K562 (cell line): ENCODE data around the gene CHMP2A. TPM values are rescaled to one million over a fixed set of nuclear protein-coding genes. Genes with fewer than 3 reads are reported as not detected.
A peak's percentile ranks its signal among the peaks of the same experiment; 100 is the strongest.

Source experiments
- ATAC-seq: fragments of 200-7000 bp; cut with Tn5 transposase; 3 replicates; pipeline ENCODE4 v1.9.1; 2020; ENCODE audit warnings: moderate library complexity
- BruUV-seq: library from RNA; stranded (reverse); fragments of 400-500 nt; replicated peaks from 2 replicates; lab custom pipeline; 2021; lab: Mats Ljungman, UMichigan
- CTCF ChIA-PET: fragments of 300-600 bp; formaldehyde crosslinking; extraction: SDS; loops from one replicate; lab custom pipeline; 2021; ENCODE audit warnings: low intra/inter-chr PET ratio; lab: Yijun Ruan, JAX
- POLR2A ChIA-PET: fragments of 300-600, 350-650 bp; sonication (Branson Sonifier 250); formaldehyde crosslinking; extraction: SDS; loops from one replicate; lab custom pipeline; 2021; ENCODE audit warnings: antibody characterized with exemption, inconsistent platforms; lab: Yijun Ruan, JAX
- DNase-seq, 4 experiments: peaks; one replicate each; pipeline versions ENCODE4 v3.0.0 to v3.0.0-alpha.2; 2011 to 2018; ENCODE audit warnings: low spot score in 3 of 4, mixed read lengths in 3 of 4; ENCODE audit errors: extremely low read depth in 1 of 4
- FAIRE-seq: peaks from 2 replicates; lab custom pipeline; 2011; peaks lifted over from hg19 to GRCh38; lab: Jason Lieb, UNC
- H2AFZ ChIP-seq: 2 replicates; pipeline ENCODE4 v1.6.0; 2011; ENCODE audit warnings: low read depth, low read length, control low read depth, inconsistent platforms
- H3K27ac ChIP-seq: fragments of 200-600 bp; 3 replicates; pipeline ENCODE4 v1.8.0; 2011; ENCODE audit warnings: low read depth, mild to moderate bottlenecking, control low read depth, inconsistent platforms, low read length, moderate library complexity, mixed read lengths; ENCODE audit errors: extremely low read depth
- H3K27me3 ChIP-seq, 2 experiments: fragments of 300-600 bp in 1 of 2; 2 replicates in 1 of 2; 3 replicates in 1 of 2; pipeline versions ENCODE4 v1.6.0 to v1.8.0; 2011; ENCODE audit warnings: inconsistent platforms in 2 of 2, low read length in 2 of 2, mild to moderate bottlenecking in 1 of 2, mixed read lengths in 1 of 2, moderate library complexity in 1 of 2; ENCODE audit not compliant: control insufficient read depth in 2 of 2, insufficient read depth in 2 of 2
- H3K36me3 ChIP-seq: fragments of 300-600 bp; 3 replicates; pipeline ENCODE4 v1.8.0; 2011; ENCODE audit warnings: mild to moderate bottlenecking, low read length, inconsistent platforms; ENCODE audit not compliant: control insufficient read depth, insufficient read depth
- H3K4me1 ChIP-seq, 2 experiments: fragments of 200-600 bp in 1 of 2; replicated peaks in 1 of 2; 2 replicates in 1 of 2; 3 replicates in 1 of 2; pipeline versions ENCODE4 v1.5.1 to v1.8.0; 2011; ENCODE audit warnings: inconsistent platforms in 2 of 2, low read length in 2 of 2, mild to moderate bottlenecking in 1 of 2, mixed read lengths in 1 of 2, moderate library complexity in 1 of 2; ENCODE audit not compliant: control insufficient read depth in 2 of 2, insufficient read depth in 2 of 2
- H3K4me2 ChIP-seq: 2 replicates; pipeline ENCODE4 v1.6.1; 2011; ENCODE audit warnings: low read length, control low read depth, inconsistent platforms, mixed read lengths; ENCODE audit not compliant: insufficient read depth
- H3K4me3 ChIP-seq: fragments of 200-600 bp; sonication (generic), shearing (Covaris generic); 2 replicates; pipeline ENCODE4 v1.5.1; 2016; ENCODE audit warnings: control low read depth, inconsistent platforms
- H3K79me2 ChIP-seq: fragments of 200-600 bp; 3 replicates; pipeline ENCODE4 v1.8.0; 2011; ENCODE audit warnings: low read length, inconsistent platforms; ENCODE audit not compliant: control insufficient read depth, insufficient read depth
- H3K9ac ChIP-seq, 2 experiments: 2 replicates each; pipeline versions ENCODE4 v1.6.0 to v1.6.1; 2011; ENCODE audit warnings: low read depth in 2 of 2, low read length in 2 of 2, control low read depth in 1 of 2, inconsistent platforms in 1 of 2, mild to moderate bottlenecking in 1 of 2, mixed read lengths in 1 of 2; ENCODE audit not compliant: insufficient read depth in 1 of 2
- H3K9me1 ChIP-seq: one replicate; pipeline ENCODE4 v1.6.0; 2011; ENCODE audit warnings: inconsistent platforms, mild to moderate bottlenecking, low read length, moderate library complexity; ENCODE audit not compliant: control insufficient read depth, insufficient read depth
- H3K9me3 ChIP-seq: replicated peaks from 2 replicates; pipeline ENCODE4 v1.5.1; 2011; ENCODE audit warnings: low read depth, low read length, inconsistent platforms; ENCODE audit not compliant: control insufficient read depth, insufficient read depth
- H4K20me1 ChIP-seq: replicated peaks from 2 replicates; pipeline ENCODE4 v1.6.1; 2011; ENCODE audit warnings: low read length, inconsistent platforms, mixed read lengths; ENCODE audit not compliant: control insufficient read depth, insufficient read depth
- BACH1 ChIP-seq: fragments of 200-800 bp; sonication (Bioruptor generic); IDR thresholded peaks from 2 replicates; pipeline ENCODE4 v1.6.1; 2016; ENCODE audit warnings: missing genetic modification characterization, missing compliant biosample characterization
- EGR1 ChIP-seq: fragments of 450-650 bp; conservative IDR thresholded peaks from 2 replicates; pipeline ENCODE4 v1.6.1; 2017; ENCODE audit warnings: mild to moderate bottlenecking
- FOXA3 ChIP-seq, 2 experiments: fragments of 450-650 bp in 1 of 2; sonication (generic) in 1 of 2; formaldehyde crosslinking; IDR thresholded peaks in 1 of 2; conservative IDR thresholded peaks in 1 of 2; 2 replicates each; pipeline versions ENCODE4 v1.4.0 to v1.8.0; 2020 to 2022; ENCODE audit warnings: mild to moderate bottlenecking in 2 of 2, missing genetic modification reagents in 1 of 2
- GTF2E2 ChIP-seq: fragments of 200-800 bp; sonication (Bioruptor generic); IDR thresholded peaks from 2 replicates; pipeline ENCODE4 v1.6.1; 2016; ENCODE audit warnings: missing genetic modification characterization, missing compliant biosample characterization
- MAFF ChIP-seq: IDR thresholded peaks from 2 replicates; pipeline ENCODE4 v1.6.1; 2012; ENCODE audit warnings: low read length, improper control_type of control experiment
- NFATC3 ChIP-seq: fragments of 450-650 bp; IDR thresholded peaks from 2 replicates; pipeline ENCODE4 v1.6.1; 2017; ENCODE audit warnings: mild to moderate bottlenecking
- POLR2A ChIP-seq: fragments of 450-650 bp; conservative IDR thresholded peaks from 2 replicates; pipeline ENCODE4 v1.6.1; 2016
- PYGO2 ChIP-seq: fragments of 450-650 bp; IDR thresholded peaks from 2 replicates; pipeline ENCODE4 v1.6.1; 2016; ENCODE audit warnings: mild to moderate bottlenecking, missing genetic modification characterization, moderate library complexity, missing compliant biosample characterization
- RB1 ChIP-seq: fragments of 450-650 bp; IDR thresholded peaks from 2 replicates; pipeline ENCODE4 v1.6.1; 2017; ENCODE audit warnings: low read depth, mild to moderate bottlenecking
- RCOR1 ChIP-seq, 2 experiments: IDR thresholded peaks; 2 replicates each; pipeline ENCODE4 v1.6.1; 2012; ENCODE audit warnings: low read depth in 2 of 2, low read length in 2 of 2, borderline replicate concordance in 1 of 2, improper control_type of control experiment in 1 of 2
- ZNF239 ChIP-seq: fragments of 250-450 bp; sonication (Bioruptor Pico); IDR thresholded peaks from 2 replicates; pipeline ENCODE4 v1.4.0; 2020; ENCODE audit warnings: mild to moderate bottlenecking
- WGBS: fragments of 100-300 bp; shearing (Covaris generic); methylation state at CpG from one replicate; pipeline ENCODE4 v1.1.6; 2016; ENCODE audit warnings: low coverage, mixed read lengths; ENCODE audit not compliant: insufficient coverage; ENCODE audit errors: missing lambda C conversion rate; 5-methylcytosine and 5-hydroxymethylcytosine counted together
- in situ Hi-C: fragments of 300-500 bp; cut with MboI; formaldehyde crosslinking; loops from 4 replicates; pipeline ENCODE4 v1.15.0; 2018; ENCODE audit warnings: inconsistent platforms, mixed read lengths
- intact Hi-C: fragments of 100-400 bp; cut with micrococcal nuclease; formaldehyde crosslinking; loops from 2 replicates; pipeline ENCODE4 v1.14.2; 2022
- polyA plus RNA-seq, 8 experiments: library from polyadenylated mRNA; depleted of rRNA in 4 of 8; stranded (reverse) in 5 of 8; unstranded in 3 of 8; fragments of >200 nt; fragmentation: Nextera tagmentation in 2 of 8; fragmentation: Illumina TruSeq in 1 of 8; extraction: Ambion mirVana in 2 of 8; extraction: Trizol in 1 of 8; gene quantifications; 2 replicates each; pipeline versions ENCODE4 v1.2.1 to v1.2.3, GENCODE V29; 2011 to 2014; ENCODE audit warnings: inconsistent platforms in 1 of 8, missing spikeins in 1 of 8
- total RNA-seq, 7 experiments: library from RNA; depleted of rRNA in 6 of 7; stranded (reverse); fragments of >200 nt in 6 of 7; fragmentation: Illumina TruSeq in 2 of 7; extraction: Trizol in 2 of 7; gene quantifications; 2 replicates each; pipeline versions ENCODE4 v1.2.1 to v1.2.3, GENCODE V29; 2011 to 2021; ENCODE audit warnings: low replicate concordance in 1 of 7

The CHMP2A gene
- total and polyA plus RNA-seq, 9 of the 15 experiments (the other 6 are each of a cell fraction or from before 2014, with no cell fraction given): 57.6 to 159 (median 87.2) TPM

DNA sequence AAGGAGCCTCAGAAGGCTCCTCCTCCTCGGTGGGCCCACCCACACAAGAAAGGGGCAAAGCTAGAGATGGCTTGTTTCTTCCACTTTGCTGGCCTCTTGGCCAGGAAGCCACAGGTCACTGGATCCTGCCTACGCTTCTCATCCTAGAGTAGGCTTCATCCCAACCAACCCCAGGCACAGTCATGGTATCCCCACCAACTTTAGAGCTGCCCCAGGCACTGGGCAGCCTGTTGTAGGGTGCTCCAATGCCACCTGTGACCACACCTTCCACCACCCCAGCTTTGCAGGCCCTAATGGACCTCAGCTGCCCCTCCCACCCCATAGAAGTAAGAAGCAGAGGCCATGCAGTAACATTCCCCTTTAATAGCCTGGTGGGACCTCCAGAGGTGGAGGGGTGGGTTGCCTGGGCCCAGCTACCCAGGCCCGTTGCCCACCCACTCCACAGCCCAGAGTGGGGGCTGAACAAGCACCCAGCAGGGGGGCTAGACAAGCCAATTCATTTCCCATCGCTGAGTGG lies 522 bp upstream of the CHMP2A start:
- TF ChIP-seq POLR2A (no peak), BACH1 (no peak), NFATC3 (no peak), GTF2E2 (tag) (0 out of 2 replicates have a peak, but pooled peaks have one; percentile 7), FOXA3 (CRISPR knock-in tag; conservative IDR thresholded peaks at IDR 0.05 in 1 of 2, IDR thresholded peaks at IDR 0.05 in 1 of 2) (0 out of 4 replicates have a peak, but pooled peaks of 1 of the 2 experiments have one; percentile 30), RB1 (no peak), RCOR1 (IDR thresholded peaks at IDR 0.05; ENCODE audit: borderline replicate concordance in 1 of 2, low read depth in 2 of 2, low read length in 2 of 2) (no peak; a peak in 1 of 4 replicates), EGR1 (0 out of 2 replicates have a peak, but pooled peaks have one; percentile 1), PYGO2 (tag) (no peak), MAFF (no peak), ZNF239 (CRISPR knock-in tag) (no peak)
- peak overlapping the region; percentile 62 for H3K4me3 ChIP-seq
- POLR2A ChIA-PET: interaction anchor here (0.6 to 3.7 kb wide), 12 partner anchors 10 to 373 kb away, joined by 3 to 48 read pairs (median 3); partner anchors contain the start of genes TRIM28, ZBTB45, ZNF274 and ZNF446
- H2AFZ ChIP-seq: peak overlapping the region; percentile 82
- in situ Hi-C loops (no loop called here), intact Hi-C loops (no loop called here)
- peak overlapping the region; percentile 84 to 94 for H3K9ac ChIP-seq
- ATAC-seq: no peak
- H3K79me2 ChIP-seq: peaks cover 53% of the 10 kb centered on the region
- H3K9me3 ChIP-seq: no peaks in the 10 kb centered on the region
- H3K4me2 ChIP-seq: peak overlapping the region; percentile 79
- H4K20me1 ChIP-seq: no peaks in the 10 kb centered on the region
- no peaks in the 10 kb centered on the region for H3K27me3 ChIP-seq
- CTCF ChIA-PET: no interaction called here
- no peak for DNase-seq
- WGBS: 30% methylated on average over 4 of the region's 4 CpGs
- H3K36me3 ChIP-seq: peaks cover 60% of the 10 kb centered on the region
- H3K9me1 ChIP-seq: peaks cover 3% of the 10 kb centered on the region
- peaks cover 36 to 59% of the 10 kb centered on the region in 2 experiments for H3K4me1 ChIP-seq
- FAIRE-seq: no peak
- BruUV-seq: no TSS peak
- H3K27ac ChIP-seq: peak overlapping the region; percentile 86
